Embryonic facial prominence (tissue), 1 donor: ENCODE data around the gene LTA.
"Not testable (repeated sequence)": the region's sequence is repeated elsewhere in the genome, so short reads cannot be mapped to it uniquely, and the experiment has no call there.

Experiments used
- DNase-seq: peaks from one replicate; pipeline ENCODE4 v3.0.0-alpha.2; 2016; ENCODE audit errors: extremely low spot score

LTA gene

DNA sequence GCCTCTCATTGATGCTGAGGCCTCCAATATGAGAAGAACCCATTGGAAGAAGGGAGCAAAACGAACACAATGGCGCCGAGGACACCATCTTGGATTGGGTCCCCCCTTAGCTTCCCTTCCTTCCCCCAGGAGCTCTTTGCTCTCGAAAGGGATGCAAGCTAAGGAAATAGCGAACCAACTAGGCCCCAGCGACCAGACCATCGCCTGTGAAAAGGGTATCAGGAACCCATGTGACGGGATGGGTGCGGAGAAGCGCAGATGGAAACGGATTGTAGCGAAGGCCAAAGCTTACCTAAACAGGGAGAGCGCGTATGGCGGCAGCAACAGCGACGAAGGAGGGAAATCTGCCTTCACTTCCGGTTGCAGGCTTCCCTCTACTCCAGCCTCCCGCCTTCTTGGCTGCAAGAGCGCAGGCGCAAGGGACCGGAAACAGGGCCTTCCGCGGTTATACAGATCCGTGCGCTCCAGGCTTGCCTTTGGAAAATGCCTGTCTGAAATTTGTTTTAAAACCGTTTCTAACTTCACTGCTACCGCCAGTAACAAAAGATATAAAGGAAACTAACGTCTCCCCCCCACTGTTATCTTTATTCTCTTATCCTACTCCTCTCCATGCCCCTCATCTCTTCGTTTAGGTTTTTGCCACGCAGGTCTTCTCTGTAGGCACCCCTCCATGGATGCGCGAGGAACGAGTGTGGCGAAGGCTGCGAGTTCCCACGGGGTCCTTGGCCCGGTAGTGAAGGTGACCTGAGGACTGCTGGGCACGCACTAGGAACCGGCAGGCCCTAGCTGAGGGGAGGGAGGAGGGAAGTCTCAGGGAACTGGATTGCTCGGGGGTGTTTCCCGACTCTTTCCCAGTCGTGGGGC, 30.2 kb upstream of the LTA start, which contains the start of gene DDX39B:
Gene DDX39B, minus strand, starts transcription at position 346 of the 864 bp plus-strand sequence. CDS start 1,471 bp downstream, outside the sequence.
- DNase-seq: peak; percentile 95

- DNase-seq: no peak
Observed at GRCh38 chr6:31543639-31544038, 28.4 kb upstream of the LTA start.

- DNase-seq: no peak
Observed at GRCh38 chr6:31544676-31545075, 27.4 kb upstream of the LTA start.

DNA sequence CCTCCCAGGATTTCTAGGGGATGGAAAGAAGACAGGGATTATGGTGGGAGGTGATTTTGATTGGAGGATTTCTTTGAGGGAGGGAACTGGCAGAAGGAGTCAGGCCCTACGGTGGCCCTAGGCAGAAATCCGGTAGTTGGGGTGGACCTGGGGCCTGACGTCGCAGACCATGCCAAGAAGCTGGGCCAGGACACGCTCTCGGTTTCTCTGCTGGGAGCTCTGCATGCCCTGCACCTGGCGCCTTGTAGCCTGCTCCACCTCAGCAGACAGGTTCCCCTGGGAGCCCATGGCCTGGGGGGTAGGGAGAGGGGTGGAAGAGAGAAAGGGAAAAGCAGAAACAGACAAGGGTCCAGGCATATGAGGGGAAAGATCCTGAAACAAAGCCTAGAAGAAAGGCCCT, 26.8 kb upstream of the LTA start:
- DNase-seq: no peak

GRCh38 chr6:31546339-31546957, 25.6 kb upstream of the LTA start, which contains the start of gene ATP6V1G2:
ATP6V1G2 (minus strand) TSS chr6:31546608; CDS start chr6:31546559, 49 bp downstream.
- DNase-seq: peak; percentile 83

DNA sequence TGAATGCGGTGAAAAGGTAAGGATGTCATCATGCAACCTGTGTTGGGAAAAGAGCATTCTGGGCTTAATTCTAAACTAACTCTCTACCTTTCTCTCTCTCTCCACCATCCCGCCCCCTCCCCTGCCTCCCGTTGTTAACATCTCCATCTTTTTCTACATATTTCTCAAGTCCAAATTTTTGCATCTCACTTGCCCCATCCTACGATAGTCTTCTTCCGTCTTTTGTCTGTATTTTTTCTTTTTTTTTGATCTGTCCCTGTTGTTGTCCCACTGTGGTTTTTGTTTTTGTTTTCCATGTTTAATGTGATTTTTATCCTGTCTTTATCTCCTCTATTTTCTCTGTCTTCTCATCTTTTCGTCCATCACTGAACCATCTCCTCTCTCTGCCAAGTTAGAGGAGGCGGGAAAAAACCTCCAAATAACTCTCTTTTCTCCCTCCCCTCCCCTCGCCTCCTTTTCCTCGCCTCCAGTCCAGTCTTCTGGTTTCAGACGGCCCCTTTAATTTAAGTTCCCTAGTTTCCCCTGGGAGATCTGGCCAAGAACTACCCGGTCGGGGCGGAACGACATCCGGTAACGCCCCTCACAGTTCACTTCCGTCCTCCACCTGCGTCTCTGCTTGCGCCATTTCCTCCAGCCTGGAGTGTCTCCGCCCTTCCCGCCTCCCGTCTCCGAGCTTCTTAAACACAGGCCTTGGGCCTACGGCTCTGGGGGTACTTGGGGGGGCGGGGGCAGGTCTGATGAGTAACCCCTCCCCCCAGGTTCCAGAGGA, 24.9 kb upstream of the LTA start, which contains the start of gene NFKBIL1:
Gene NFKBIL1, plus strand, starts transcription at position 651 of the 769 bp plus-strand sequence. Its CDS starts 87 bp downstream, at position 738.
- peak; percentile 98 for DNase-seq

DNA sequence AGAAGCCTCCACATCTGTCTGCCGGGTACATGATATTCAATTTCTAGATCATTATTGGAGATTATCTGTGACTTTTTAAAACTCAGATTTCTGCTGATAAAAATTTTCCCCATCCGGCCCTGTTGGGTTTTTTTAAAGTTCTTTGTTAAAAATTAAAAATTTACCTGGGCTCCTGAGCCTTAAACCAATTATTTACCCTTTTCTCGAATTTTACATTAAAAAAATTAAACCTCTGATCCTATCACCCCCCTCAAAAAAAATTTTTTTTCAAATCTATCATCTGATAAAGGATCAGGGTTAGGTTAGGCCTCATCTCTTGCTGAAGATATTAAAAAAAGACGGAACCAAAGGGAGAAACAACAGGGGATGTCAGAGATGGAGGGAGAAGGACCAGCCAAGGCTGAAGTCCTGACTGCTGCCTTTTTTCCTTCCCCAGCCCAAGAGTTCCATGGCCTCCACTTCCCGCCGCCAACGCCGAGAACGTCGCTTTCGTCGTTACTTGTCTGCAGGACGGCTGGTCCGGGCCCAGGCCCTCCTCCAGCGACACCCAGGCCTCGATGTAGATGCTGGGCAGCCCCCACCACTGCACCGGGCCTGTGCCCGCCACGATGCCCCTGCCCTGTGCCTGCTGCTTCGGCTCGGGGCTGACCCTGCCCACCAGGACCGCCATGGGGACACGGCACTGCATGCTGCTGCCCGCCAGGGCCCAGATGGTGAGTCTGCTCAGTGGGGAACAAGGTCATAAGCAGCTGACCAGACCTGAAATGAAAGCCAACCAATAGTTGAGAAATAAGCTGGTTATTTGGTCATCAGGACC, 24.2 kb upstream of the LTA start:
- DNase-seq: no peak

- no peak for DNase-seq
Observed at GRCh38 chr6:31548544-31548873, 23.6 kb upstream of the LTA start.

DNA sequence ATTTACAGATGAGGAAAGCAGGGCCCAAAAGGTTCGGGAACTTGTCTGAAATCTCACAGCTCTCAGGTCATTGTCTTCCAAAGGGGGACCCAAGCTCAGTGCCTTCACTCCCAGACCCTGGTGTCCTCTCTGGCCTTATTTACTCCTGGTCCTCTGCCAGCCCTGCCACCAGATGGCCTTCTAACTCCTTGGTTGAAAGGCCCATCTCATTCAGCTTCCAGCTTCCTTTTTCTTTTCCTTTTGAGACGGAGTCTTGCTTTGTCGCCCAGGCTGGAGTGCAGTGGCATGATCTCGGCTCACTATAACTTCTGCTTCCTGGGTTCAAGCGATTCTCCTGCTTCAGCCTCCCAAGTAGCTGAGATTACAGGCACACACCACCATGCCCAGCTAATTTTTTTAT, 20.7 kb upstream of the LTA start:
- DNase-seq: not testable (repeated sequence)

DNA sequence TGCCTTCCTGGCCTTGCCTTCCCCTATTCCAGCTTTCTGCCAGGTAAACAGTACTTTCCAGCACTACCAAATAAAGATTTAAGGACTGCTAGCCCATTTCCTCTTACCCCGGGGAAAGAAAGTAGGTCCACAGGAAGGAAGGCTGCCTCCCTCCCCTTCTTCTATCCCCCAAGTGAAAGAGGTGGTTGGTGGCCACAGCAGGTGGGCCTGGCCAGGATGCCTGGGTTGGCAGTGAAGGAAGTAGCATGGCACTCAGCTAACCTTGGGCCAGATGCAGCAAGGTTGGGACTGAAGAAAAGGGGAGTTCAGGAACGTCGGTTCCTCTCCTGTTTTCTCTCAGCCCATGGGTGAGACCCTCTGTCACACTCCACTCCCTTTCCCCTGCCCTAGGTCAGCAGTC, 15.8 kb upstream of the LTA start:
- no peak for DNase-seq

- DNase-seq: no peak
Observed at GRCh38 chr6:31557443-31558317, 14.4 kb upstream of the LTA start.

DNA sequence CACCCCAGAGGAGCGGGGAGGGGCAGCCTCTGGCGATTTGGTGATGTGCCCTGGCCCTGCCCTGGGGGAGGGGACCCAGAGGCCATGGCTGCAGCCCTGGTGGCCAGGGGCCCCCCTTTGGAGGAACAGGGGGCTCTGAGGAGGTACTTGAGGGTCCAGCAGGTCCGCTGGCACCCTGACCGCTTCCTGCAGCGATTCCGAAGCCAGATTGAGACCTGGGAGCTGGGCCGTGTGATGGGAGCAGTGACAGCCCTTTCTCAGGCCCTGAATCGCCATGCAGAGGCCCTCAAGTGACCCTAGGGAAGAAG, 13.8 kb upstream of the LTA start:
- DNase-seq: no peak

DNA sequence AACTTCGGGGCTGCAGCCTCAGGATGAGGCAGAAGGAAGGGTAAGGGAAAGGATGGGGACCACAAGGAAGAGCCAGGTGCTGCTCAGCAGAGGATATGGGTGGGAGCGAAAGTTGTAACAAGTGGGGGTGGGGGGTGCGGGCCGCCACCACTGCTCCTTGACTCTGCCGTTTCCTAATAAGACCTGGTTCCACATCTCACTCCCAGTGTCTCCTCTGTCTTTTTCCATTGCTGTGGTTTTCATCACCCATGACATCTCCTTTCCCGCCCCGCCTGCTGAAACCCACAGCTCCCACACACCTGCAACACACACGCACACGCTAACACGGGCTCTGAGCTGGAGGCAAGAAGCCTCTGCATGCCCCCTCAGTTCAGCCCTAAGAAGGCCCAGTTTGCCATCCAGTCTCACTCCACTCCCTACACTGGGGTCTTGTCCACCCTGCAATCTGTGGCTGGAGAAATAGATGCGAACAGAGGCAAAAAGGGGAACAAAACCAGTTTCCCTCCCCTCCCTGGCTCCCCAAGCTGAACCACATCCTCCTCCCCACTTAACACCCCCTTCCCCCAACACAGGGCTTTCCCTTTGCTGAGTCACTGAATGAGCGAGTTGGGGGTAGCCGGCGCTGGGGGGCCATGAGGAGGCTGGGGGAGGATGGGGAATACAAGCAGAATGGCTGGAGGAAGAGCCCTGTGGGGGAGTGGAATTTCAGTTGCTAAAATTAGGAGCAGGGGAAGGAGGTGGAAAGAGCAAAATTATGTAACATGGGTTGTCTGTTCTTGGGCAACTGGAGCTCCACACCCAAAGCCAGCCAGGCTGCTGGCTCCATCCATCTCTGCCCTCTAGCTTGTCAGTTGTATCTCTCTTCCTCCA, 13.2 kb upstream of the LTA start:
- DNase-seq: no peak

GRCh38 chr6:31559606-31559957, 12.5 kb upstream of the LTA start:
- no peak for DNase-seq

DNA sequence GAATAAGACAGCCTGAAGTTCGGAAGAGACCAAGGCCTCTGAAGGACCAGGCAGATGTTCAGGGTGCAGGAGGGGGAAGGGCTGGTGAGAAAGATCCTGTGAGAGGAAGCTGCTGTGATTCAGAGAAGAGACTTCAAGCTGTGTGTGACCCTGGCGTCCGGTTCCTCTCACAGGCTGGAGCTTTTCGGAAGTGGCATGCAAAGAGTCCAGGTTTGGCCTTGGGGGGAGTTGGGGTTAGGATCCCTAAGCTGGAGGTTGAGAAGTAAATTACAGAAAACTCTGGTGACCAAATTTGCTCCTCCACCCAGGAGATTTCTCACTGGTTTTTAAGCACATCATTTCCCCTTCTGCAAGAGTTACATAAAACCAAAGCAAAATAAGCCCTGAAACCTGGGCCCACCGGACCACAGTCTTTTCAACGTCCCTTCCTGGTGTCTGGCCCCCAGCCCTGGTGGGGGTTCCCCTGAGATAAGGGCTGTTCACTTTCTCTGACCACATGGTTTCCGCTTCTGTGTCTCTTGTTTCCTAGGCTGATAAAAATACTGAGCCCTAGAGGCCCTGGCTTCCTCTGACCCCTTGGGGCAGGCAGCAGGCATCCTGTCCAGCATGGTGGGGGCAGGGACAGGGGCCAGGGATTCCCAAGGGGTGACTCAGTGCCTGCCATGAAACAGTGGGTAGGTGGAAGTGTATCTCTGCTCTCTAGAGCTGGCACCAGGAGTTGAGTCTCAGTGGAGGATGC, 12.0 kb upstream of the LTA start:
- DNase-seq: no peak

- DNase-seq: no peak
Observed at GRCh38 chr6:31560697-31561058, 11.4 kb upstream of the LTA start.

DNA sequence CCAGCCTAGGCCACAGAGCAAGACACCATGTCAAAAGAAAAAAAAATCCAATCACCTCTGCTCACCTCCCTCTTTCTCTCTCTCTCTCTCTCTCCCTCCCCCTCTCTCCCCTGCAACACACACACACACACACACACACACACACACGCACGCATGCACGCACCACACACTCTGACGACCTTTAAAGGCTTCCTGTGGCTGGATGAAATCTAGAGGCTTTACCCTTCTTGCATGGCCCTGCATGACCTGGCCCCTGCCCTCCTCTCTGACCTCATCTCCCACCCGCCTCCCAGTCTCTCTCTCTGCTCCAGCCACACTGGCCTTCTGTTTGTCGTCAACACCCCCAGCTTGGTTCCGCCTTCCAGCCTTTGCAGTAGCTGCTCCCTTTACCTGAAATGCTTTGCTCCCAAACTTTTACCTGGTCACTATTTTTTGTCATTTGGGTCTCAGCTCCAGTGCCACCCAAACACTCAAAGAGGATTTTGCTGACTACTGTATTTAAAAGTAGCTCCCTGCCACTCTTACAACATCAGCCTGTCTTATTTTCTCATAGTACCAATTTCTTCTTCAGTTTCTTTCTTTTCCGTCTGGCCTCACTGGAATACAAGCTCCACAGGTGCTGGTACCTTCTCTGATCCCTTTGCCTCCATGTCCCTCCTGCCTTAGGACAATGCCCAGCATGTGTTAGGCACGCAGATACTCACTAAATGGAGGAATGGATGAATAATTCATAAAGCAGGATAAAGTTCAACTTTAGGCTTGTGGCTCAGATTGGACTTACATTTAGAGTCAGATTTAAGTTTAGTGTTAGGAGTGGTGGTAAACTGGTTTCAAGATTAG, 4.3 kb upstream of the LTA start:
- DNase-seq: no peak

DNA sequence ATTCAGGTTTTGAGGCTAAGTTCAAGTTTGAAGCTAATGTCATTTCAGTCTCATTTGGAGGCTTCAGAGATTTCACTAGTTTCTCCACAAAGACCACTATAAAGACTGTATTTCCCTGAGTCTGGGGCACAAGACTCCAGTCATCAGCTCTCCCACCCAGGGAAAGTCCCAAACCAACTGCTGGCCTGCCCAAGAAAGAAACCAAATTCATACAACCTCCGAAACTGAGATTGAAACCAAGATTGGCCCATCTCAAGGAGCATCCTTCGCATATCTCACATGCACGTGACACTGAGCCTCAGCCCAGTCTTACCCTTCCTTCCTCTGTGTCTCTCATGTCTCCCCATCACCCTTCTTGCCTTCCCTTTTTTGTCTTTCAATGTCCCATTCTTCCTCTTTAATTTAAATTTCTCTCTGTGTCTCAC, 3.5 kb upstream of the LTA start:
- no peak for DNase-seq
